GM10847 (cell line): ENCODE data around the gene C2CD3.

Experiments
- POLR2A ChIP-seq: IDR thresholded peaks from 2 replicates; pipeline ENCODE4 v1.6.1; 2011; ENCODE audit not compliant: insufficient read length; ENCODE audit errors: extremely low read depth

The C2CD3 gene

GRCh38 chr11:73991471-73992006 is 179.3 kb downstream of the C2CD3 start:
- TF ChIP-seq POLR2A, result no peak

GRCh38 chr11:73990730-73991129 is 180.1 kb downstream of the C2CD3 start:
- TF ChIP-seq POLR2A, result no peak

GRCh38 chr11:73989156-73989555 is 181.6 kb downstream of the C2CD3 start:
- TF ChIP-seq POLR2A, result no peak

- no peak for TF ChIP-seq POLR2A
These were observed 182.6 kb downstream of the C2CD3 start for GRCh38 chr11:73988227-73988626.

- TF ChIP-seq POLR2A, result no peak
These were observed 186.9 kb downstream of the C2CD3 start for GRCh38 chr11:73983741-73984538.

GRCh38 chr11:73982990-73983740 is 187.6 kb downstream of the C2CD3 start:
- TF ChIP-seq POLR2A, result no peak

GRCh38 chr11:73982595-73982989 is 188.2 kb downstream of the C2CD3 start, which contains the start of gene UCP2:
Gene UCP2 (minus strand): TSS chr11:73982843. CDS start chr11:73978378, 4,465 bp downstream.
- TF ChIP-seq POLR2A, result peak; percentile 80

- no peak for TF ChIP-seq POLR2A
These were observed 189.6 kb downstream of the C2CD3 start for GRCh38 chr11:73981051-73981805.

GRCh38 chr11:73980001-73980961 is 190.5 kb downstream of the C2CD3 start:
- TF ChIP-seq POLR2A, result no peak

- TF ChIP-seq POLR2A, result no peak
These were observed 192.2 kb downstream of the C2CD3 start for GRCh38 chr11:73978576-73979086.

GRCh38 chr11:73977856-73978519 is 192.8 kb downstream of the C2CD3 start:
- no peak for TF ChIP-seq POLR2A

GRCh38 chr11:73976451-73977151 is 194.2 kb downstream of the C2CD3 start:
- TF ChIP-seq POLR2A, result no peak

GRCh38 chr11:73975479-73975757 is 195.4 kb downstream of the C2CD3 start:
- TF ChIP-seq POLR2A, result no peak
